GM12801 (cell line): Measurements from ENCODE around the gene DIO3.

ENCODE experiments used
- TF ChIP-seq, protein P1 (sequence below): IDR thresholded peaks from one replicate; pipeline ENCODE4 v1.5.1; 2011; ENCODE audit warnings: control low read depth; ENCODE audit not compliant: insufficient read length; ENCODE audit errors: extremely low read depth

Gene DIO3

DNA sequence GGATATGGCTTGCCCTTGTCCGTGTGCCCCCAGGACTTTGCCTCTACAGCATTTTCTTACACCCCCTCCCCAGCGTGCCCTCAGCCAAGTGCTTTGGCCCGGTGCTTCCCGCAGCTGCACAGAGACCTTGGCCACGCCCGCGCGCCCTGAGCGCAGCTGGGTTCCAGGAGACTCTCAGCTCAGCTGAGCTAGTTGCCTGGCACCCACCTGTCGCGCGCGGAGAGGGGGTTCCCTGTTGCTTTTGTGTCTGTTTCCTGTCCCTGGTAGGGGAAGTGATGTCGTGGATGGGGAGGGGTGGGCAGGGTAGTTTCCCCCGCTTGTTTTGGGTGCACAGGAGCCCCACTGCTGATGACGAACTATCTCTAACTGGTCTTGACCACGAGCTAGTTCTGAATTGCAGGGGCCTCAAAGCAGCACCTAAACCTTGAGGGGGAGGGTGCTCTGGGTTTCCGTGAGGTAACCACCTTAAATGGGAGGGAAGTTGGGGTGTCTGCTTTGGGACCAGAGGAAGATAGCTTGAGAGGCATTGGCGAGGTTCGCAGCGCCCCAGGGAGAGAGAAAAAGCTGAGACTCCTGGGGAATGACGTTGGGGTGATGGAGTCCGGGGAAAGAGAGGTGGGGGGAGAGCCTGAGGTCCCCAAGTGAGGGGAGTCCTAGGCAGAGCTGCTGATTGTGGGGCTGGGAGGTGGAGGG lies 1.5 kb downstream of the DIO3 start:
- TF ChIP-seq, protein P1, sequence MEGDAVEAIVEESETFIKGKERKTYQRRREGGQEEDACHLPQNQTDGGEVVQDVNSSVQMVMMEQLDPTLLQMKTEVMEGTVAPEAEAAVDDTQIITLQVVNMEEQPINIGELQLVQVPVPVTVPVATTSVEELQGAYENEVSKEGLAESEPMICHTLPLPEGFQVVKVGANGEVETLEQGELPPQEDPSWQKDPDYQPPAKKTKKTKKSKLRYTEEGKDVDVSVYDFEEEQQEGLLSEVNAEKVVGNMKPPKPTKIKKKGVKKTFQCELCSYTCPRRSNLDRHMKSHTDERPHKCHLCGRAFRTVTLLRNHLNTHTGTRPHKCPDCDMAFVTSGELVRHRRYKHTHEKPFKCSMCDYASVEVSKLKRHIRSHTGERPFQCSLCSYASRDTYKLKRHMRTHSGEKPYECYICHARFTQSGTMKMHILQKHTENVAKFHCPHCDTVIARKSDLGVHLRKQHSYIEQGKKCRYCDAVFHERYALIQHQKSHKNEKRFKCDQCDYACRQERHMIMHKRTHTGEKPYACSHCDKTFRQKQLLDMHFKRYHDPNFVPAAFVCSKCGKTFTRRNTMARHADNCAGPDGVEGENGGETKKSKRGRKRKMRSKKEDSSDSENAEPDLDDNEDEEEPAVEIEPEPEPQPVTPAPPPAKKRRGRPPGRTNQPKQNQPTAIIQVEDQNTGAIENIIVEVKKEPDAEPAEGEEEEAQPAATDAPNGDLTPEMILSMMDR, result no peak

DNA sequence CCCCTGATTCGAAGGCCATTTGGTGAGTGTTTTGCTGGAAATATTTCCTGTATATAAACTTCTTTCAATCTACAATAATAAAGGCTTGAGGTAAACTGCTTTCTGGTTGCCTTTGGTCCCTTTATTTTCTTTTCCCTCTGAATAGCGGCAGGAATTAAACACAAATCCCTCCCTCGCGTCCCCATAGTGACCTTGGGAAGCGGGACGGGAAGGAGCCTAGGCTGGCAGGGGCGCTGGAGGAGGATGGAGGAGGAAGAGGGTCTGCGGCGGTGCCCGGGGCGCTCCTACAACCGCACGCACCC lies 2.0 kb downstream of the DIO3 start:
- TF ChIP-seq, protein P1, result no peak

DNA sequence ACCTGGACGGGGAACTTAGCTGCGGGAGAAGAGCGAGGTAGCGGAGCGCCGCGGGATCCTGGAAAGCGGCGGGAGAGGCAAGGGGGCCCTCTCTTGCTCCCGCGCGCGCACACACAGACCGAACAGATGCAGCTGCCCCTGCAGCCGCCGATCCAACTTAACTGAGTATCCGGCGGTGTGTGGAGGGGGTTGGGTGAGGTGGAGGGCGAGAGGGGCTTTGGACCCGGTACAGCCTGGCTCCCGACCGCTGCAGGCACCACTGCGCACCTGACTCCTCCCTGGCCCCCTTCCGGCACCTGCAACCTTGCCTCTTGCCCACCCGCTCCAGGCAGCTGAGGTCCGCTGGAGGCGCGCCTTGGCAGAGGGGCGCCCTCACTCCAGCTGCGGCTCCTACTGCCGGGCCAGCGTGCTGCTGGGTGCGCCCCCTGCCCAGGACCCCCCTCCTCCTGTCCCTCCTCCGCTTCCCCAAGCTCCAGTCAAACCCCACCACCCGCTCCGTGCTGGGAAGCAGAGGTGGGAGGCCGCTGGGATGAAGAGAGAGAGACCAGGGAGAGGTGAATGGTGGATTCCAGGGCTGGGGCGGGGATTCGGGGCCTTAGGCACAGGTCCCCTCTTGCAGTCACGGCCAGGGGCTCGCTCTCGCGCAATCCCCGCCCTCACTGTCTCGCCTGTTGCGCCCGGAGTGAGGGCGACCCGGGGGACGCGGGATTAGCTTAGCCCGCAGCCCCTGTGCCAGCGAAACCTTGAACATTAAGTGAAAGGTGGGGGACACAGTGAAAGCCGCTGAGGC lies 2.6 kb downstream of the DIO3 start:
- TF ChIP-seq, protein P1, result no peak

DNA sequence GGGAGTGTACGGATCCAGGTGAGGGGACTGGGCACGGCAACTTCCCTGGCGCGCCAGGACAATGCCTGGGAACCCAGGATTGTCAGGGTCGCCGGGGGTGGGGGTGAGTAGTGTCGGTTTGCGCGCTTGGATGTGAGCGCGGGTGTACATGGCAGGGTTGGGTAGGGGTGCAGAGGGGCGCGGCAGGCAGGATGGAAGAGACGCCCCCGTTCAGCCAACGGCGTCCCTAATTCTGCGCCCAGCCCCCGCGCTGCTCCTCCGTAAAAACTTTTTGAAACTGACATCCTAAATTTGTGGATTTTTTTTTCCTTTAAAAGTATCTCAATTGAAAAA lies 3.1 kb downstream of the DIO3 start:
- TF ChIP-seq, protein P1, result no peak

DNA sequence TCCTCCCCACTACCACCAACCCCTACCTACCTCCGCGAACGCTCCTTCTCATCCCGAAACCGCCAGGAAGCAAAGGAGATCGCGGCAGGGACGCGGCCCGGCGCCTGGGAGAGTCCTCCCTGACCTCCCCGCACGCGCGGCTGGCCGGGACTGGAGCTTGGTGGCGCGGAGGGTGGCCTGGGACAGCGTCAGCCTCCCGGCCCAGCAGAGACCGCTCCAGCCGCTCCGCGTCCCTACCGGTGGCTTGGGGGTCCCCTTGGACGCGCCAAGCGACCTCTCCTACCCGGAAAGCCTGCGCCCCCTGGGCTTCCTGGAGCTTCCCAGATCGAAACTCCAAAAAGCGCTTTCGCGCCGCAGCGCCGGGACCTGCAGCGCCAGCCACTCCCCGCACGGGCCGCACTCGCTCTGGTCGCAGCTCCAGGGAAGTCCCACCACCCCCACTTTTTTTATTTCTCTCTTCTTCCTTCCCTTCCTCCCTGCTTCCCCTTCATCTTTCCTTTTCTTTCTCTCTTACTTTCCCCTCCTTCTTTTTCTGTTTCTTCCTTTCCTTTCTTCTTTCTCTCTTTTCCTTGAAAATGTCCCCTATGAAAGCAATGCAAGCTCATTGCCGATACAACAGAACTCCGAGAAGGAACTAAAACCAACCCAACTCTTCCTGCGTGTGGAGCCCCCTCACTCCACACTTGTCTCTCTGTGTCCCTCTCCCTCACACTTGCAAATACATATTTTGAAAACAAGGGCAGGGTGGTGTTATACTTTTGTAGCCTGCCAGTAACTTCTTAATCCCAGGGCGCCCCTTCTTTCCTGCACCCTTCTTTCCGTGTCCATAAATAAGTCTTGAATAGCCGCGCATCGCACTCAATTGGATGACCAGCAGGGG lies 3.8 kb downstream of the DIO3 start:
- TF ChIP-seq, protein P1, result no peak

DNA sequence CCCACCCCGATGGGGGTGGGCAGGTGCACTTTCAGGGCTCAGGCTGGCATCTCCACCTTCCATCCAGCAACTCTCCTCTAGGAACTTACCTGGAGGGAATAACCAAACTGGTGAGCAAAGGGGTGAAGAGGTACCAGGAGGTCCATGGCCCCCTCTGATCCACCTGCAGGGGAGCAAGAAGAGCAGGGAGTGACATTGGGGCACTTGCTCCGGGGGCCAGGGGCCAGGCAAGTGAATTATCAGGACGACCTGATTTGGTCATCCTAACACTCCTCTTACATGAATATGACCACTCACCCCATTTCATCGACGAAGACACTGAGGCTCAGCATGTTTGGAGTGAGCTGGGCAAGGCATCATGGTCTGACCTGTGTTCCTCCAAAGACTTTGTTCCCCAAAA lies 6.0 kb downstream of the DIO3 start:
- TF ChIP-seq, protein P1, result no peak

DNA sequence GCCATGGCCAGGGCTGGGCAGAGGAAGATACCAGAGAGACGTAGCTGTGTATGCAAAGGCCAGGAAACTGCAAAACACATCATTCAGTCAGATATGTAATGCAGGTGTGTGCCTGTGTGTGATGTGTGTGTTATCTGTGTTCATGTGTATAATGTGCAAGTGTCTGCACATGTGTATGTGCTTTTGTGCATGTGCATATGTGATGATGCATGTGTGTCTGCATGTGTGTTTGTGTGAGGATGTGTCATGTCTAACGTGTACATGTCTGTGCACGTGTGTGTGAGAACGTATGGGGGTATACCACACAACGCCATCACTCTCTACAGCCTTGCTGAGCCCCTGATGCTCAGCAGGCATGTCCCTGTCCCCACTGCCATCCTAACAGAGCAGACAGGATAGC lies 9.7 kb downstream of the DIO3 start:
- TF ChIP-seq, protein P1, result no peak
